ENCODE results near the gene SRPK1. TPM values are rescaled to one million over a fixed set of nuclear protein-coding genes. Genes with fewer than 3 reads are reported as not detected.

SRPK1 gene
- total RNA-seq, 1 donor from 2014 or later: 31.2 TPM

DNA sequence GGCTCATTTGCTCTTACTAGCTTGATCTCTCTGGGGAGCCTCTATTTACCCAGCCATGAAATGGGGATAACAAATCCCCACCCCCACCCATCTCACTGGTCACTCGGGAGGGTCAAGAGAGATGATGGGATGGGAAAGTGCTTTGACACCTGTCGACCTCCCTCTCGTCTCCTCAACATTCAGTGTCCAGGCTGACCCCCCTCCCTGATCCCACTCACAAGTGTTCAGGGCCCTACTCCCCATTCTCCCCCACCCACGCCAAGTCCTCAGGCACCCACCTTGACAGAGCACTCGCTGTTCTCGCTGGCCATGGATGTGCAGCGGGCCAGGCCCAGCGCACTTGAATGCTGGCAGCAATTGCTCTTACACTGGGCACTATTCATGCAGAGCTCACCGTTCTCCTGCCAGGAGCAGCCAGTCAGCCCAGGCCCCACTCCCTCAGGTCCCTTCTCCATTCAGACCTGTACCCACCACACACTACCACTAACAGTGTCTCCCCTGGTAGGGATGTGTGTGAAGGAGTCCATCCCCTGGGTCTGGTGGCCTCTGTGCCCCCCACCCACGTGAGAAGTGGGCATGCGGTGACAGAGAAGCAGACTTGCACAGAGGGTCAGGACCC lies 125.3 kb downstream of the SRPK1 start:
- DNase-seq (ENCODE audit: low spot score): no peak
- Mint-ChIP-seq H3K9me3 (ENCODE audit: low read depth) (no peaks in the 10 kb centered on the region), H3K36me3 (ENCODE audit: low read depth) (peaks cover 2% of the 10 kb centered on the region), H3K27ac (ENCODE audit: unreplicated experiment) (no peak overlapping the region), H3K27me3 (ENCODE audit: low read depth) (peaks cover 33% of the 10 kb centered on the region), H3K4me1 (ENCODE audit: low read depth) (no peaks in the 10 kb centered on the region), H3K4me3 (ENCODE audit: unreplicated experiment) (no peak overlapping the region)
- TF ChIP-seq, protein P1, sequence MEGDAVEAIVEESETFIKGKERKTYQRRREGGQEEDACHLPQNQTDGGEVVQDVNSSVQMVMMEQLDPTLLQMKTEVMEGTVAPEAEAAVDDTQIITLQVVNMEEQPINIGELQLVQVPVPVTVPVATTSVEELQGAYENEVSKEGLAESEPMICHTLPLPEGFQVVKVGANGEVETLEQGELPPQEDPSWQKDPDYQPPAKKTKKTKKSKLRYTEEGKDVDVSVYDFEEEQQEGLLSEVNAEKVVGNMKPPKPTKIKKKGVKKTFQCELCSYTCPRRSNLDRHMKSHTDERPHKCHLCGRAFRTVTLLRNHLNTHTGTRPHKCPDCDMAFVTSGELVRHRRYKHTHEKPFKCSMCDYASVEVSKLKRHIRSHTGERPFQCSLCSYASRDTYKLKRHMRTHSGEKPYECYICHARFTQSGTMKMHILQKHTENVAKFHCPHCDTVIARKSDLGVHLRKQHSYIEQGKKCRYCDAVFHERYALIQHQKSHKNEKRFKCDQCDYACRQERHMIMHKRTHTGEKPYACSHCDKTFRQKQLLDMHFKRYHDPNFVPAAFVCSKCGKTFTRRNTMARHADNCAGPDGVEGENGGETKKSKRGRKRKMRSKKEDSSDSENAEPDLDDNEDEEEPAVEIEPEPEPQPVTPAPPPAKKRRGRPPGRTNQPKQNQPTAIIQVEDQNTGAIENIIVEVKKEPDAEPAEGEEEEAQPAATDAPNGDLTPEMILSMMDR (IDR thresholded peaks at IDR 0.05): no peak

DNA sequence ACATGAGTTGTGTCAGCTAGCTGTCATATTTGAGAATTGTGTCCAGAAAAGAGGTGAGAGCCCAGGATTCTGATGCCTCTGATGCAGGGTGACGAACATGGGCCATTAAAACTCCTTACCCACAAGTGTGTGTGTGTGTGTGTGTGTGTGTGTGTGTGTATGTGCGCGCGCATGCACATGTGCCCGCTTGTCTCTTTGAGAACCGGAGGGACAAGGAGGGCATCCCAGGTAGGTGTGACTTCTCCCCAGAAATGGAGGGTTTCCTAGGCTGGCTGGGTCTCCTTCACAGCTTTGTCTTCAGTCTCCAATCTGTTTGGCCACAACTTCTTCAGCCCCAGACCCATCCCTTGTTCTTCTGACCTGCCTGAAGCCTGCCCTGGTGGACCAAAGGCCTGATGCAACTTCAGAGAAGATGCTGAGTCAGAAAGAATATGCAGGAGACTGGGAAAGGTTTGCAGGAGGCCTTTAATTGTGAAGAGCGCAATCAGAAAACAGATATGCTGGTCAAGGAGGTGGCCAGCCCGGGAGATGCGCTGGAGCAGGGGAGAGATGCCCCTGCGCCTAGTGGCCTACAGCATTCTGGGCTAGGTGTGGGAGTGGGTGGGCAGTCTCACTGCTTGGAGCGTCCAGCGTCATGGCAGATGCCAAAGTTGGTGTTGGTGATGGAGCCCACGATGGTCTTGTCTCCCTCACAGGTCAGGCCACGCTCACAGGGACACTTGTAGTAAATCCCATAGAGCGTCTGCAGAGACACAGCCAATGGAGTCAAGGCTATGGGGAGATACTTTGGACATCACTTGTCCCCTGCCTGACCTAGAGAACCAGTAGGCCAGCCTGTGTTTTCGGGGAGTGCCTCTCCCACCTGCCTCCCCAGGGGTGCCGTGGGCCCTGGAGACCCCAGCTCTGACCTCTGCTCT lies 126.1 kb downstream of the SRPK1 start:
- TF ChIP-seq, protein P1 (IDR thresholded peaks at IDR 0.05): no peak
- H3K27ac Mint-ChIP-seq (ENCODE audit: unreplicated experiment): no peak overlapping the region
- no peak overlapping the region for H3K4me3 Mint-ChIP-seq (ENCODE audit: unreplicated experiment)
- H3K9me3 Mint-ChIP-seq (ENCODE audit: low read depth): no peaks in the 10 kb centered on the region
- H3K4me1 Mint-ChIP-seq (ENCODE audit: low read depth): no peaks in the 10 kb centered on the region
- DNase-seq (ENCODE audit: low spot score): peak; percentile 60
- H3K36me3 Mint-ChIP-seq (ENCODE audit: low read depth): peaks cover 2% of the 10 kb centered on the region
- H3K27me3 Mint-ChIP-seq (ENCODE audit: low read depth): peaks cover 34% of the 10 kb centered on the region

DNA sequence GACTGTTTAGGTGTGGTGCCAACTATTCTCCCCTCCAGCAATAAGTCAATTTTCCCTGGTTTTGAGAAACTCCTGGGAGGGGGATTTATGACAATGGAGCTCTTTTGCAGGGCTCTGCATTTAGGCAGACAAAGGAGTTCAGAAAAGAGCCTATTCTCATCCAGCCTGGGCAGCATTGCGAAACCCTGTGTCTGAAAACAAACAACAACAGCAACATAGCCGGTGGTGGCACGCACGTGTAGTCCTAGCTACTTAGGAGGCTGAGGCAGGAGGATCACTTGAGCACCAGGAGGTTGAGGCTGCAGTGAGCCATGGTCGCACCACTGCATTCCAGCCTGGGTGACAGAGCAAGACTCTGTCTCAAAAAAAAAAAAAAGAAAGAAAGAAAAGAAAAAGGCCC lies 130.2 kb downstream of the SRPK1 start:
- Mint-ChIP-seq H3K27me3 (ENCODE audit: low read depth) (peaks cover 52% of the 10 kb centered on the region), H3K4me3 (ENCODE audit: unreplicated experiment) (no peak overlapping the region), H3K4me1 (ENCODE audit: low read depth) (no peaks in the 10 kb centered on the region), H3K36me3 (ENCODE audit: low read depth) (no peaks in the 10 kb centered on the region), H3K27ac (ENCODE audit: unreplicated experiment) (no peak overlapping the region), H3K9me3 (ENCODE audit: low read depth) (no peaks in the 10 kb centered on the region)
- TF ChIP-seq, protein P1 (IDR thresholded peaks at IDR 0.05): no peak
- peak; percentile 42 for DNase-seq (ENCODE audit: low spot score)

DNA sequence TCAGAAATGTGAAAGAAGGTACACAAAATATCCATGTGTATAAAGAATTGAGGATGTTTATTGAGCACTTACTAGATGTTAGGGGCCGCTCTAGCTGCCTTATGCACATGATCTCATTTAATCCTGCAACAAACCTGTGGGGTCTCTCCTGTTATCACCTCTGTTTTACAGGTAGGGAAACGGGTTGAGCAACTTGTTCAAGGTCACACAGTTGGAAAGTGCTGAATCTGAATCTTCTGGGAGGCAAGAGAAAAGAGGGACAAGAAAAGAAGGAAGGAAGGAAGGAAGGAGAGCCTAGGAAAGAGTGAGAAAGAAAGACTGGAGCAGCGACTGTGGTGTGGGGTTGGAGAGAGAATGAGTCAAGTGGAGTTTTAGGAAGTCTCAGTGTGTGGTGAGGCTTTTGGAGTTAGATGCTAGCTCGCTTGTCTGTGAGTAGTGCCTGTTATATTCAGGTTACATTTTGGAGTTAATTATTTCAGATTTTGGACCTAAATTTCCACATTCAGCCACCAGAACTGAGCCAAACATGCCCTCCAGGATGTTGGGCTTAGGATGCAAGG lies 132.4 kb downstream of the SRPK1 start:
- no peak overlapping the region for H3K27ac Mint-ChIP-seq (ENCODE audit: unreplicated experiment)
- H3K27me3 Mint-ChIP-seq (ENCODE audit: low read depth): peaks cover 55% of the 10 kb centered on the region
- H3K4me1 Mint-ChIP-seq (ENCODE audit: low read depth): no peaks in the 10 kb centered on the region
- no peak for DNase-seq (ENCODE audit: low spot score)
- no peaks in the 10 kb centered on the region for H3K9me3 Mint-ChIP-seq (ENCODE audit: low read depth)
- H3K4me3 Mint-ChIP-seq (ENCODE audit: unreplicated experiment): no peak overlapping the region
- TF ChIP-seq, protein P1 (IDR thresholded peaks at IDR 0.05): no peak
- no peaks in the 10 kb centered on the region for H3K36me3 Mint-ChIP-seq (ENCODE audit: low read depth)
